ENCODE results near the gene ITM2C.

ITM2C gene

DNA sequence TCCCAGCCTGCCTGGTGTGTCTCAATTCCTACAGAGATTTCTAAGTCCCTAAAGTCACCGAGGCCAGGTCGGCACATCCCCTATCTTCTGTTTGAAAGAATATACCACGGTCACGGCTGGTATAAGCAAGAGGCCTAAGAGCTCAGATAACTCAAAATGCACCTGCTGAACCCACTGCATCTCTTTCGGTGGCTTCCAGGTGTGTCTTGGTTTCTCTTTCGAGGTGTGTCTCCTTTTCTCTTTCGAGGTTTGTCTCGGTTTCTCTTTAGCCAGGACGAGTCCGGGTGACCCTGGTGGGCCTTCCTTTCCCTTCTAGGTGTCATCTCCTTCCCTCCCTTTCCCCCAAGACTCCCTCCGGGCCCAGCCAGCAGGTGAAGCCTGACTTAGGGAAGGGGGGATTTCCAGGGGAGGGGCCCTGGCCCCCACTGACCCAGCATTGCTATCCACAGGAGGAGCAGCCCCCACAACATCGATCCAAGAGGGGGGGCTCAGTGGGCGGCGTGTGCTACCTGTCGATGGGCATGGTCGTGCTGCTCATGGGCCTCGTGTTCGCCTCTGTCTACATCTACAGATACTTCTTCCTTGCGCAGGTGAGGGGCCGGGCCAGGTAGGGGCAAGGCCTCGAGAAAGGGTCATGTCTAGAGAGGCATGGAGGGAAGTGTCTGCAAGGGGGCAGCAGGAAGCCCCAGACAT, 8.4 kb downstream of the ITM2C start:
- no peak overlapping the region for H3K4me3 ChIP-seq (ENCODE audit: low read depth, low read length)

DNA sequence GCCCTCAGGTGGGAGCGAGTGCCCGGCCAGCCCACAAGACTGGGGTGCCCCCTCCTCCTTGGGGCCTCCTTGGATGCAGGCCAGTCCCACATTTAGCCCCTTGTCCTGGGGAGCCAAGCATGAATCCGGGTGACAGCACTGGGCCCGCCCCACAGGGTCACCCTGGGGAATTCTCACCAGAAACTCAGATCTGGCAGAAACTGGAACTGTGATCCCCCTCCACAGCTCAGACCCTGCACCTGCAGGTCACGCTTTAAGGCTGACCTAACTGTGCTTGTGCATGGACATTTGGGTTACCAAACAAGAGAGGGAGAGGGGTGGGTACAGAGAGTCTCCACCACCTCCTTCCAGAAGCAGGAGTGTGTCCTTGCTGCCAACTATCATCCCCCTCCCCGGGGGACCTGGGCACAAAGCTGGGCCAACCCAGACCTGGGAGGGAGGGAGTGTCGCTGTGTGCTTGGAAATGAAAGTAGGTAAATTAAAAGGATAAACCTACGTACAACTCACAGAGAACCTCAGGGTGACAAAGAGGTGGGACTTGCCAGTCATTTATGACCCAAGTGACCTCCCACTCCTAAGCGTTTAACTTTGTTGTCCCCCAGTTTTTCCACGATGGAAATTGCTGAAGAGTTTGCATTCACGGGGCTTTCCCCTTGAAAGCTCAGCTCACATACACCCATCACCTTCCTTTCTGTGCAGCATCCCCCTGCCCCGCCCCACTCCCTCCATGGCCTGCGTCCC, 9.1 kb downstream of the ITM2C start:
- no peak overlapping the region for H3K4me3 ChIP-seq (ENCODE audit: low read depth, low read length)

DNA sequence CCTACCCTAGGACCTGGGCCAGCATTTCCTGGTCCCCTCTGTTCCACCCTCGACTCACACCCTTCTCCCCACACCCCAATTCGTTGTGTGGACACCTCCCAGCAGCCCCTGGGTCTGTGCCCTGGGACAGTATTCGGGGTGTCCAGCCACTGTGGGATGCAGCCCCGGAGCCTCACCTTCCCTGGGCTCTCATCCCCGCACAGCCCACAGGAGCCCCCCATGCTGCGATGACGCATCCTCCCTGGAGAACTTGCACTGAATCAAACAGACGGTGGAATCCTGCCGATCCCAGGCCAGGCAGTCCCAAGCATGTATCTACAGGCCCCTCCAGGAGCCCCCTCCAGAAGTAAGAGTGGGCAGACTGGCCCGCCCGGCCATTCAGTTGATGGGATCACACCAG, 9.7 kb downstream of the ITM2C start:
- H3K4me3 ChIP-seq (ENCODE audit: low read depth, low read length) = no peak overlapping the region

DNA sequence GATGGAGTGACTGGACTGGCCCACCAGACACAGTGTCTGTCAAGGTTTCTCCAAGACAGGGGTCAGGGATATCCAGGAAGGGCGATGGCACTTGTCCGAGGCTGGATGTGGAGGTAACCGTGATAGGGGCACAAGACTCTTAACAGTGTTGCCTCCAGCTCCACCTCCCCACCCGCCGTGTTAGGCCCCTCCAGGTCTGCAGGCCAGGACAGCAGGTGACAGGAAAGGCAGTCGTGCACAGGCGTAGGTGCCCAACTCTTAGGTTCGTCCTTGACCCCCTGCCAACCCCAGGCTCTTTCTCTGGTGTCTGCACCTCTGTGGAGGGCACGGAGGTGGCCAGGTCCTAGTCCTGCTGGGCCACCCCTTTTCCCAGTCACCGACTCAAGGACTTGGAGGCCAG, 10.1 kb downstream of the ITM2C start:
- no peak overlapping the region for H3K4me3 ChIP-seq (ENCODE audit: low read depth, low read length)

DNA sequence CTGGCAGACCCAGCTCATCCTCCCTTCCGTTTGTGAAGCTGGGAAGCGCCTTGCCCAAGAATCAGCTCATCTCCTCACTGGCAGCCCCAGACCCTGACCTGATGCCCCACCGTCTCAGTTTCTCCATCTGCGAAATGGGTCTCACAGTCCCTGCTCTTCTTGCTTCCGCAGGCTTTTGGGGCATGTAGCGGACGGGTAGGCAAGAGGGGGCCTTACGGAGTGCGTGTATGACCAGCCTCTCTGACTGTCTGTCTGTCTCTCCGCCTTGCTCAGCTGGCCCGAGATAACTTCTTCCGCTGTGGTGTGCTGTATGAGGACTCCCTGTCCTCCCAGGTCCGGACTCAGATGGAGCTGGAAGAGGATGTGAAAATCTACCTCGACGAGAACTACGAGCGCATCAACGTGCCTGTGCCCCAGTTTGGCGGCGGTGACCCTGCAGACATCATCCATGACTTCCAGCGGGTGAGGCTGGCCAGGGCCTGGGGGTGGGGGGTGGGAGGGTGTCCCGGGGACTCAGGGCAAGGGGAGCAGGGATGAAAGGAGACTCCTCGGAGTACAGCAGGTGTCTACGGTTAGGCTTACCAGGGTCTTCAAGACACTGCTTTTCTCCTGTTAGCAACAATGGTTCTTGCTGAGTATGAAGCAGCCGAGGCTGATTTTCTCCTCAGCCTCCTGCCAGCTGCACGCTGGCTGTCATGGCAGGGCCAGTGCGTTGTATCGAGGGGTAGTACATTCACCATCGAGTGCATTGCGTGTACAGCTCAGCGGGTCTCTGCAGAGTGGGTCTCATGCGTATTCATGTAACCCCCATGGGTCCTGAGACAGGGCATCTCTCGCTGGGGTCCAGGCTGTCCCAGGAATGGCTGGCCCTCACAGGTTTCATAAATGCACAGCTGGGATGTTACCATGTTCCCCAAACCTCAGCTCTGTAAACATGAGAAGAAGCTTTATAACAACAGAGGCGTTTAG, 10.9 kb downstream of the ITM2C start:
- no peak overlapping the region for H3K4me3 ChIP-seq (ENCODE audit: low read depth, low read length)

DNA sequence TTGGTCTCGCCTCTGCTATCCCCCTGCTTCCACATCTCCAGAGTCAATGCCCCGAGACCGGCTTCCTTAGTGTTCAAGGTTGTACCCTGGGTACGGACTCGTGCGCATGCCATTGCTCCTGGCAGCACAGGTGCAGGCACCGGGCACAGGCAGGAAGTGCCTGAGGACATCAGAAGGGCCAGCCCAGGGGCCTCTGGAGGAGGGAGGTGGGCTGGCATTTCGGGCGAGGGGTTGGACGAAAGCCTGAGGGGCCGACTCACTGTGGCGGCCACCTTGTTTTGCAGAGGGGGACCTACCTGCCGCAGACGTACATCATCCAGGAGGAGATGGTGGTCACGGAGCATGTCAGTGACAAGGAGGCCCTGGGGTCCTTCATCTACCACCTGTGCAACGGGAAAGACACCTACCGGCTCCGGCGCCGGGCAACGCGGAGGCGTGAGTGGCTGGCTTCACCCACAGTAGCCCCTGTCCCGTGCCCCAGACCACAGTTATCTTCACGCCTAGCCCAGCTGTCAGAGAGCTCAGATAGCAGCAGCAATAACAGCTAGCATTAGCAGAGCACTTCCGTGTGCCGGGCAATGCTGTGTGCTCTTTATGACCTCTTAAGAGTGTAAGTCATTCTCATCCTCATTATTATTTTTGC, 12.5 kb downstream of the ITM2C start:
- H3K4me3 ChIP-seq (ENCODE audit: low read depth, low read length) = no peak overlapping the region

DNA sequence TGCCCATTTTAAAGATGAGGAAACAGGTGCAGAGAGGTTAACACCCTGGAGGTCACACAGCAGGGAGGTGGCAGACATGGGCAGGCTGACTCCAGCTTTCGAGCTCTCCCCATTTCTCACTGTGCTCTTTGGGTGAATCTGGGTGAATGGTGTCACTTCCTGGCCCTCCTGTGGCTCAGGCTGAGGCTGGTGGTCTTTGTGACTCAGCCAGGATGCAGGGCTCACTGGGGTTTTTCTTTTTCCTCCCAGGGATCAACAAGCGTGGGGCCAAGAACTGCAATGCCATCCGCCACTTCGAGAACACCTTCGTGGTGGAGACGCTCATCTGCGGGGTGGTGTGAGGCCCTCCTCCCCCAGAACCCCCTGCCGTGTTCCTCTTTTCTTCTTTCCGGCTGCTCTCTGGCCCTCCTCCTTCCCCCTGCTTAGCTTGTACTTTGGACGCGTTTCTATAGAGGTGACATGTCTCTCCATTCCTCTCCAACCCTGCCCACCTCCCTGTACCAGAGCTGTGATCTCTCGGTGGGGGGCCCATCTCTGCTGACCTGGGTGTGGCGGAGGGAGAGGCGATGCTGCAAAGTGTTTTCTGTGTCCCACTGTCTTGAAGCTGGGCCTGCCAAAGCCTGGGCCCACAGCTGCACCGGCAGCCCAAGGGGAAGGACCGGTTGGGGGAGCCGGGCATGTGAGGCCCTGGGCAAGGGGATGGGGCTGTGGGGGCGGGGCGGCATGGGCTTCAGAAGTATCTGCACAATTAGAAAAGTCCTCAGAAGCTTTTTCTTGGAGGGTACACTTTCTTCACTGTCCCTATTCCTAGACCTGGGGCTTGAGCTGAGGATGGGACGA, 13.2 kb downstream of the ITM2C start:
- no peak overlapping the region for H3K4me3 ChIP-seq (ENCODE audit: low read depth, low read length)

DNA sequence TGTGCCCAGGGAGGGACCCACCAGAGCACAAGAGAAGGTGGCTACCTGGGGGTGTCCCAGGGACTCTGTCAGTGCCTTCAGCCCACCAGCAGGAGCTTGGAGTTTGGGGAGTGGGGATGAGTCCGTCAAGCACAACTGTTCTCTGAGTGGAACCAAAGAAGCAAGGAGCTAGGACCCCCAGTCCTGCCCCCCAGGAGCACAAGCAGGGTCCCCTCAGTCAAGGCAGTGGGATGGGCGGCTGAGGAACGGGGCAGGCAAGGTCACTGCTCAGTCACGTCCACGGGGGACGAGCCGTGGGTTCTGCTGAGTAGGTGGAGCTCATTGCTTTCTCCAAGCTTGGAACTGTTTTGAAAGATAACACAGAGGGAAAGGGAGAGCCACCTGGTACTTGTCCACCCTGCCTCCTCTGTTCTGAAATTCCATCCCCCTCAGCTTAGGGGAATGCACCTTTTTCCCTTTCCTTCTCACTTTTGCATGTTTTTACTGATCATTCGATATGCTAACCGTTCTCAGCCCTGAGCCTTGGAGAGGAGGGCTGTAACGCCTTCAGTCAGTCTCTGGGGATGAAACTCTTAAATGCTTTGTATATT, 14.0 kb downstream of the ITM2C start:
- H3K4me3 ChIP-seq (ENCODE audit: low read depth, low read length) = no peak overlapping the region

DNA sequence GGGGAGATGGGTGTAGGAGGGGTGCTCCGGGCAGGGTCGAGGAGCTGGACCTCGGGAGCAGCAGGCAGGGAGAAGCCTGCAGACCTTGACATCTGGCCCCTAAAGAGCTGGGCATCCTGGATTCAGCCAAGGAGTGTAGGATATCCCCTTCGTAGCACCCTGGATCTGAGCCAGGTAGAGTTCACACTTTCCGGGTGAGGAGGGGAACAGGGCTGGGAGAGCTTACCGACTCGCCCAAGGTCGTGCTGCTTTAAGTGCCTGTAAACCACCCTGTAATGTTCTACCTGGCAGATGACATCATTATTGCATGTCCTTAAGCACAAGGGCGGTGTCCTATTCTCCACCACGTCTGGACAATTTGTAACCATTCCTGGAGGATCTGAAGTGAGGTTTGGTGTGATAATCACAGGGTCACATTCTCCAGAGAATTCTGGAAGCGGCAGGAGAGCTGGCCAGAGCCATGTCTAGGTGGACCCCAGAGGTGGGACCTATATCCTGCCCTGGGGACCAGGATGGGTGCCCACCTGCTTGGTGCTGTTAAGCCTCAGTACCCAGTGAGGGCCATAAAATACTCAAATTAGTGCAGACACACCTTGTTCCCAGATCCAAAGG, 14.6 kb downstream of the ITM2C start:
- H3K4me3 ChIP-seq (ENCODE audit: low read depth, low read length) = no peak overlapping the region

DNA sequence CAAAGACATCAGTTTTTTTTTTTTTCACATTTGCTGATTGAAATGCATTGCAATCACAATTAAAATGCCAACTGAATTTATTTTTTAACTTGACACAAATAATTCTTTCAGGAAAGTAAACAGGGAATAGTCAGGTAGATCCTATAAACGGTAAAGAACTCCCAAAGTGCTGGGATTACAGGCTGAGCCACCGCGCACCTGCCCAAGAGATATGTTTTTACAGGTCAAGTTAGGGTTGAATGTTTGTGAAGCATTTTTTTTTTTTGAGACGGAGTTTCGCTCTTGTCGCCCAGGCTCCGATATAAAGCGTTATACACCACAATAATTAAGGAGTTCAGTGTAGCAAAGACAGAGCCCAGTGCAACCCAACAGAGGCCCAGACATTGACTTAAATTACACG, 15.1 kb downstream of the ITM2C start:
- no peak overlapping the region for H3K4me3 ChIP-seq (ENCODE audit: low read depth, low read length)

DNA sequence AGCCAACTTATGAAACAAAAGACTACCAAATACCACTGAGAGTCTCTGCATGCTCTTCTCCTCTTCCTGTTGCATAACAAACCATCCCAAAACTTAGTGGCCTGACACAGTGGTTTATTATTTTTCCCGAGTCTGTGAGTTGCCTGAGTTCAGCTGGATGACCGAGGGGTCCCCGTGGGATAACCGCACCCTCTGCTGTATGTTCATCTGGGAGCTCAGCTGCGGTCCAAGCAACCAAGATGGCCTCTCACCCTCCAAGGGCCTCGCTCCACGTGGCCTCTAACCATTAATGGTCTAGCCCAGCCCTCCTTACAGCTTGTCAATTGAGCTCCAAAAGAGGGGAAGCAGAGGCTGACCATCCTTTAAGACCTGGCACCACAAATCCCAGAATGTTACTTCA, 17.1 kb downstream of the ITM2C start:
- H3K4me3 ChIP-seq (ENCODE audit: low read depth, low read length) = no peak overlapping the region

DNA sequence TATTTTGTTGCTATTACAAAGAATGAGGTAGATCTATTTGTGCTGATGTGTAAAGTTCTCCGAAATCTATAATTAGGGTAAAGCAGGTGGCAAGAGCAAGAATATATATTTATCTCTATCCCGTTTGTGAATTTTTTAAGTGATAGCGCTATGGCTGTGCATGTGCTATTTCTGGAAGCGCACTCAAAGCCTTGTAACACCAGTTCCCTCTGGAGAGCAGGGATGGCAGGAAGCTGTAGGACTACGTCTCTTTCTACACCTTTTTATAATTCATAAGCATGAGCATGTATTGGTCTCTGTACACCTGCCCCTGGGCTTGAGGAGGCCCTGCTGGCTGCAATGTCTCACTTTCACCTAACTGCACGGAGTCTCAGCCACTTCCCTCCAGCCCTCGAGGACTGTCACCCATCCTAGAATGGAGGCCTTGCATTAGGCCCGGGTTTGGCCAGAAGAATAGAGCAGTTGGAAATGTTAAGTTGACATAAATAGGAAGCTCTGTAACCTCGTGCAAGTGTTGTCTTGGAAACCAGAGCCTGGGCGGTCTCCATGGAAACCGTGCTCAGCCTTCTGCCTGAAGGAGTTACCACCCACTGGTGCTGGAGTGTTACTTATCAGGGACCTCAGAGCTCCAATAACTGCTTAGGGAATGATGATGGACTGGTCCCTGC, 20.9 kb downstream of the ITM2C start:
- no peak overlapping the region for H3K4me3 ChIP-seq (ENCODE audit: low read depth, low read length)

DNA sequence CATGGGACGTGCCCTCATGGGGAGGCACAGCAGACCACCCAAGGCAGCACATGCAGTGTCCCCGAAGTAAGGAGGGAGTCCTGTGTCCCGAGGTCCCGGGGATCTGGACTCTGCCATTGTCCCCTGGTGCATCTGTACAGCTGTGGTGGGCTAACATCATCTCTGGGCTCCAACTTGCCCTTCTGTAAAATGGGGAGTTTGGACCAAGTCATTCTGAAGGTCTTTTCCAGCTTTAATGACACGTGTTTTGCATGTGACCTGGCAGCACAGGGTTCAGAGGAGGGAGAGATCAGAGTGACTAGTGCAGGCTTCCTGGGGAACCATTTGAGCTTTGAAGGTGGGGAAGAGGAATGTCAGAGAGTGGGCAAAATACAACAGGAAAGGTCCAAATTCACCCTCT, 21.5 kb downstream of the ITM2C start:
- H3K4me3 ChIP-seq (ENCODE audit: low read depth, low read length) = no peak overlapping the region

DNA sequence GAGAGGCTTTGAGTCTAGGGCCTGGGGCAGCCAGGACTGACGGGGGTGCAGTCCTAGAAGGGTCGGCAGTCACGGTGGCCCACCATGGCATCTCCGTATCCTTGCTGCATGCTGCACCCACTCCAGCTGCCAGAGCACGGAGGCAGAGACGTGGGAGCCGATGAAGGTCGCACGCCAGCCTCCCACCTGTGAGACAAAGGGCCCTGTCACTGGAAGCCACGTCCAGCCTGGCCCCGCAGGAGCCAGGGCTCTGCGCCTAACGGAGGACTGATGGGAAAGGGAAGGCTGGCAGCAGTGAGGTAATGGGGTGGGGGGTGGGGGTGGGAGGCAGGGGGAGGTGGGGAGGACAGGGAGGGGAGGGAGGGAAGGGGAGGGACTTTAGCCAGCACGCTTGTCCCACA, 21.9 kb downstream of the ITM2C start:
- H3K4me3 ChIP-seq (ENCODE audit: low read depth, low read length) = no peak overlapping the region

DNA sequence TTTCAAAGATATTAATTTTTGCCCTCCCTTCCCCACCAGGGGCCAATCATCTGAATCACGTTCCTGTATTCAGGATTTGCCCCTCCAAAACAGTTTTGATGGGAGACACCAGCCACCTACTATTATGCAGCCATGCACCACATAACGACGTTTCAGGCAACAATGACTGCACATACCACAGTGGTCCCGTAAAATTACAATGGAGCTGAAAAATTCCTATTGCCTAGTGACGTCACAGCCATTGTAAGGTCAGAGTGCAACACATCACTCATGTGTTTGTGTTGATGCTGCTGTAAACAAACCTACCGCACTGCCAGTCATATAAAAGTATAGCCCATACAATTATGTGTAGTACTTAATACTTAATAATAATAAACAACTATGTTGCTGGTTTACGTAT, 22.6 kb downstream of the ITM2C start:
- no peak overlapping the region for H3K4me3 ChIP-seq (ENCODE audit: low read depth, low read length)

DNA sequence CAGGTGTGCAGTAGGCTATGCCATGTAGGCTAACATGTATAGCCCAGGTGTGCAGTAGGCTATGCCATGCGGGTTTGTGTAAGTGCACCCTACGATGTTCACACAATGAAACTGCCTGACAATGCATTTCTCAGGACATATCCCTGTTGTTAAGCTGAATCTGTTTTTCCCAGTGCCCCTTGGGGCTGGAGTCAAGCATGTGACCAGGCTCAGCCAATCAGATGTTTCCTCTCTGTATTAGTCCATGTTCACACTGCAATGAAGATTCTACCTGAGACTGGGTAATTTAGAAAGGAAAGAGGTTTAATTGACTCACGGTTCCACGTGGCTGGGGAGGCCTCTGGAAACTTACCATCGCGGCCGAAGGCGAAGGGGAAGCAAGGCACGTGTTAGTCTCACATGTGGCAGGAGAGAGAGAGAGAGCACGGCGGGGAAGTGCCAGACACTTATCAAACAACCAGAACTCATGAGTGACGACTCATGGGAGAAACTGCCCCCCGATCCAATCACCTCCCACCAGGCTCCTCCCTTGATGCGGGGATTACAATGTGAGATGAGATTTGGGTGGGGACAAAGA, 24.2 kb downstream of the ITM2C start:
- H3K4me3 ChIP-seq (ENCODE audit: low read depth, low read length) = no peak overlapping the region

DNA sequence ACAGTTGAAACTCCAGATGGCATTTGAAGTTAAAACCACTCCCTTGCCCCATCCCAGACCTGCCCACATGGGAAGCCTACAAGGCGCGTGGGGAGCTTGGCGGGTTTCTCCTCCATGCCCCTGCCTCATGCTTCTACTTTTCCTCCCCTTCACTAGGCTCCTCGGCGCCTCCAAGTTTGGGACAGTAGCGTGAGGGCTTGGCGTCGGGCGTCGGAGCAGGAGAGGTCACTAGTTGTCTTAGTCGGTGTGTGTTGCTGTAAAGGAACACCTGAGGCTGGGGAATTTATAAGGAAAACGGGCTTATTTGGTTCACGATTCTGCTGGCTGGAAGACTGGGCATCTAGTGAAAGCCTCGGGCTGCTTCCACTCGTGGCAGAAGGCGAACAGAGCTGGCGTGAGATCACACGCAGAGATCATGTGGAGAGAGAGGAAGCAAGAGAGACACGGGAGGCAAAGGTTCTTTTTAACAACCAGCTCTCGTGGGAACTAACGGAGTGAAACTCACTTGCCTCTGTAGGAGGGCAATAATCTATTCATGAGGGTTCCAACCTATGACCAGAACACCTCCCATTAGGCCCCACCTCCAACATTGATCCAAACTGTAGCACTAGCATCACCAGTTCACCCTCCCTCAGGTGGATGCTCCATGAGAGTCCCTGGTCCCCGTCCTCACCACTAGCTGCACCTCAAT, 25.3 kb downstream of the ITM2C start:
- no peak overlapping the region for H3K4me3 ChIP-seq (ENCODE audit: low read depth, low read length)

DNA sequence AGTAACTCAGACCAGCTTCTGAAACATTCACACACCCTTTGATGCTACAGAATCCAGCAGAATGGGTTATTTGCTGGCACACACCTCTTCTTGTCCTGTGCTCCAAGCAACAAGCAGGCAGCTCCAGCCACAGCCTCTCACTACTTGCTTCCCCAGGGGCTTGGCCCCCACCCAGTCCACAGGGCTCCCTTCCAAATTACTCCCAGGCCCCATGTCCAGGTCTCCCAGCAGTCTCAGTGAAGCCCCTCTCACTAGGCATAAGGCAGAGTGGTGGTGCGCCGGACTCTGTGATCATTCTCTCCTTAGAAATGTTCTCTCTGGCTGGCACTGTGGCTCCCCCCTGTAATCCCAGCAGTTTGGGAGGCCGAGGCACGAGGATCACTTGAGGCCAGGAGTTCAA, 25.9 kb downstream of the ITM2C start:
- H3K4me3 ChIP-seq (ENCODE audit: low read depth, low read length) = no peak overlapping the region
